Gastrocnemius medialis (tissue), 4 donors: Measurements from ENCODE around the gene HNRNPA2B1. TPM values are rescaled to one million over a fixed set of nuclear protein-coding genes. Genes with fewer than 3 reads are reported as not detected.
A peak's percentile ranks its signal among the peaks of the same experiment; 100 is the strongest.

Source experiments
- ATAC-seq, 2 donors: fragments of 150-250 bp; one replicate each; pipeline ENCODE4 v1.9.1; 2016
- DNase-seq, 2 donors: peaks; one replicate each; pipeline ENCODE4 v3.0.0-alpha.2; 2019
- H3K27ac ChIP-seq, 4 donors: fragments of 200-600 bp; sonication (generic); 1 replicate in 1 of 4; 2 replicates in 3 of 4; pipeline ENCODE4 v1.5.1; 2016 to 2018; ENCODE audit warnings: mild to moderate bottlenecking in 2 of 4, moderate library complexity in 1 of 4
- H3K27me3 ChIP-seq, 3 donors: fragments of 200-600 bp; sonication (generic) in 2 of 3; 1 replicate in 1 of 3; 2 replicates in 2 of 3; pipeline versions ENCODE4 v1.5.1 to v1.6.0; 2016 to 2019; ENCODE audit warnings: mild to moderate bottlenecking in 1 of 3, moderate library complexity in 1 of 3
- H3K36me3 ChIP-seq, 2 donors: fragments of 200-600 bp; sonication (generic) in 1 of 2; one replicate each; pipeline ENCODE4 v1.5.1; 2017 to 2018
- H3K4me1 ChIP-seq, 2 donors: fragments of 200-600 bp; sonication (generic) in 1 of 2; one replicate each; pipeline ENCODE4 v1.5.1; 2016 to 2017; ENCODE audit warnings: mild to moderate bottlenecking in 2 of 2
- H3K4me3 ChIP-seq, 4 donors: fragments of 200-600 bp; sonication (generic) in 3 of 4; 1 replicate in 1 of 4; 2 replicates in 3 of 4; pipeline ENCODE4 v1.5.1; 2016 to 2019; ENCODE audit warnings: mild to moderate bottlenecking in 2 of 4
- H3K9me3 ChIP-seq, 3 donors: fragments of 200-600 bp; sonication (generic) in 2 of 3; 1 replicate in 1 of 3; 2 replicates in 2 of 3; pipeline ENCODE4 v1.5.1; 2016 to 2019
- CTCF ChIP-seq, 5 experiments: fragments of 450-650 bp in 3 of 5; fragments of 200-600 bp in 2 of 5; sonication (generic) in 2 of 5; IDR thresholded peaks in 4 of 5; conservative IDR thresholded peaks in 1 of 5; 1 replicate in 4 of 5; 2 replicates in 1 of 5; pipeline ENCODE4 v1.5.1; 2016 to 2019; ENCODE audit warnings: antibody characterized with exemption in 5 of 5, mild to moderate bottlenecking in 3 of 5, moderate library complexity in 3 of 5
- POLR2A ChIP-seq, 2 donors: fragments of 450-650 bp; IDR thresholded peaks; one replicate each; pipeline ENCODE4 v1.6.1; 2017; ENCODE audit warnings: antibody characterized with exemption in 2 of 2, mild to moderate bottlenecking in 2 of 2, moderate library complexity in 2 of 2
- in situ Hi-C, 4 donors: fragments of 200-750 bp; cut with MboI; loops; one replicate each; pipeline versions ENCODE4 v1.15.0 to v1.8.0; 2017; ENCODE audit warnings: low sequenced_read_pairs in 4 of 4
- intact Hi-C: fragments of 100-400 bp; cut with DNase I; formaldehyde crosslinking; loops from one replicate; pipeline ENCODE4 v1.15.1; 2023; ENCODE audit warnings: low total_unique reads
- total RNA-seq, 4 donors: library from RNA; depleted of rRNA; stranded (reverse); fragments of >200 nt; gene quantifications; one replicate each; pipeline versions ENCODE4 v1.1.0 to v1.2.3, GENCODE V29; 2016

HNRNPA2B1 gene
- total RNA-seq, 4 donors from 2014 or later, result 155 to 242 (median 166) TPM

- ATAC-seq (peak; percentile 34 to 36), DNase-seq (peak; percentile 50 to 63)
- peaks cover 2 to 26% of the 10 kb centered on the region in 2 donors for H3K36me3 ChIP-seq
- H3K9me3 ChIP-seq, result no peaks in the 10 kb centered on the region
- intact Hi-C loops, result loop anchor here (2.0 to 10.0 kb wide), 7 partner anchors 167 to 1462 kb away; partner anchors contain the start of genes HIBADH, HOXA9 and SKAP2
- in situ Hi-C loops, result loop anchor here in 2 of 4 donors (10.0 to 25.0 kb wide), 4 partner anchors 313 to 962 kb away; partner anchors contain the start of genes HOXA10 (in 1 of the 2), HOXA3 (in 1 of the 2), HOXA7 (in 1 of the 2) and HOXA9 (in 1 of the 2)
- H3K4me3 ChIP-seq, result peak overlapping the region; percentile 79 to 98 (median 94)
- peaks cover 45 to 53% of the 10 kb centered on the region in 2 donors for H3K4me1 ChIP-seq
- H3K27me3 ChIP-seq, result no peaks in the 10 kb centered on the region
- TF ChIP-seq CTCF (IDR thresholded peaks at IDR 0.05 in 4 of 5, conservative IDR thresholded peaks at IDR 0.05 in 1 of 5) (peak in 1 of 5 experiments; percentile 9), POLR2A (IDR thresholded peaks at IDR 0.05) (no peak)
- H3K27ac ChIP-seq, result peak overlapping the region; percentile 97 to 100 (median 98)
Measured at GRCh38 chr7:26200038-26200443, 505 bp downstream of the HNRNPA2B1 start.

- TF ChIP-seq CTCF (IDR thresholded peaks at IDR 0.05 in 4 of 5, conservative IDR thresholded peaks at IDR 0.05 in 1 of 5) (no peak), POLR2A (IDR thresholded peaks at IDR 0.05) (peak; percentile 8 to 32)
- intact Hi-C loops (loop anchor here (2.0 to 10.0 kb wide), 8 partner anchors 105 to 1463 kb away; partner anchors contain the start of genes HIBADH, HOXA9 and SKAP2), in situ Hi-C loops (loop anchor here (10.0 to 25.0 kb wide), 8 partner anchors 105 to 988 kb away; partner anchors contain the start of genes HOXA11 (in 2 of the 4), HOXA10 (in 1 of the 4), HOXA3 (in 1 of the 4) and HOXA7 (in 1 of the 4))
- H3K27ac ChIP-seq, result peak overlapping the region; percentile 97 to 100 (median 98)
- peak; percentile 36 to 49 for ATAC-seq
- H3K4me1 ChIP-seq, result peaks cover 46 to 53% of the 10 kb centered on the region in 2 donors
- H3K27me3 ChIP-seq, result no peaks in the 10 kb centered on the region
- peak; percentile 65 to 79 for DNase-seq
- H3K36me3 ChIP-seq, result peaks cover 2 to 32% of the 10 kb centered on the region in 2 donors
- H3K9me3 ChIP-seq, result no peaks in the 10 kb centered on the region
- peak overlapping the region; percentile 79 to 98 (median 94) for H3K4me3 ChIP-seq
Measured at GRCh38 chr7:26199301-26200037, 1.1 kb downstream of the HNRNPA2B1 start.

GRCh38 chr7:26198781-26199169, 1.8 kb downstream of the HNRNPA2B1 start:
- H3K9me3 ChIP-seq, result no peaks in the 10 kb centered on the region
- no peak for DNase-seq
- H3K4me1 ChIP-seq, result peaks cover 50 to 53% of the 10 kb centered on the region in 2 donors
- peak overlapping the region; percentile 97 to 100 (median 98) for H3K27ac ChIP-seq
- ATAC-seq, result no peak
- TF ChIP-seq CTCF (IDR thresholded peaks at IDR 0.05 in 4 of 5, conservative IDR thresholded peaks at IDR 0.05 in 1 of 5), result no peak
- no peak for TF ChIP-seq POLR2A (IDR thresholded peaks at IDR 0.05)
- peaks cover 2 to 39% of the 10 kb centered on the region in 2 donors for H3K36me3 ChIP-seq
- intact Hi-C loops (loop anchor here (10.0 kb wide), 1 partner anchor 104 kb away; no protein-coding TSS in a partner anchor), in situ Hi-C loops (loop anchor here in 3 of 4 donors (10.0 to 25.0 kb wide), 4 partner anchors 104 to 989 kb away; partner anchors contain the start of gene HOXA11 (in 2 of the 3))
- peak overlapping the region; percentile 79 to 98 (median 94) for H3K4me3 ChIP-seq
- no peaks in the 10 kb centered on the region for H3K27me3 ChIP-seq

GRCh38 chr7:26198133-26198780, 2.3 kb downstream of the HNRNPA2B1 start:
- ATAC-seq (no peak), DNase-seq (no peak)
- TF ChIP-seq POLR2A (IDR thresholded peaks at IDR 0.05) (no peak), CTCF (IDR thresholded peaks at IDR 0.05 in 4 of 5, conservative IDR thresholded peaks at IDR 0.05 in 1 of 5) (peak; percentile 61 to 88 (median 75))
- H3K4me1 ChIP-seq, result peaks cover 50 to 52% of the 10 kb centered on the region in 2 donors
- peaks cover 2 to 44% of the 10 kb centered on the region in 2 donors for H3K36me3 ChIP-seq
- intact Hi-C loops, result loop anchor here (10.0 kb wide), 1 partner anchor 103 kb away; no protein-coding TSS in a partner anchor
- H3K27me3 ChIP-seq, result no peaks in the 10 kb centered on the region
- peak overlapping the region; percentile 97 to 100 (median 98) for H3K27ac ChIP-seq
- in situ Hi-C loops, result loop anchor here in 3 of 4 donors (10.0 to 25.0 kb wide), 4 partner anchors 103 to 989 kb away; partner anchors contain the start of gene HOXA11 (in 2 of the 3)
- H3K4me3 ChIP-seq, result peak overlapping the region; percentile 79 to 98 (median 94)
- H3K9me3 ChIP-seq, result no peaks in the 10 kb centered on the region
